MCF 10A (cell line): ENCODE results near the gene CTSE. TPM values are rescaled to one million over a fixed set of nuclear protein-coding genes. Genes with fewer than 3 reads are reported as not detected.

Source experiments
- BruUV-seq: library from RNA; stranded (reverse); fragments of 400-500 nt; replicated peaks from 2 replicates; lab custom pipeline; 2021; lab: Mats Ljungman, UMichigan
- CTCF ChIA-PET: fragments of 300-600 bp; sonication (Branson Sonifier 250); formaldehyde crosslinking; extraction: SDS; loops from one replicate; lab custom pipeline; 2021; ENCODE audit warnings: antibody characterized with exemption, inconsistent platforms; lab: Yijun Ruan, JAX
- POLR2A ChIA-PET: fragments of 300-600, 350-650 bp; sonication (Branson Sonifier 250); formaldehyde crosslinking; extraction: SDS; loops from one replicate; lab custom pipeline; 2020; ENCODE audit warnings: antibody characterized with exemption, inconsistent platforms; lab: Yijun Ruan, JAX
- DNase-seq: peaks from one replicate; pipeline ENCODE4 v3.0.0-alpha.2; 2018; ENCODE audit not compliant: unreplicated experiment
- H3K27ac Mint-ChIP-seq: one replicate; pipeline ENCODE4 v1.8.0; 2022; ENCODE audit warnings: mild to moderate bottlenecking, low read depth, mixed read lengths; ENCODE audit not compliant: unreplicated experiment
- H3K27me3 Mint-ChIP-seq: one replicate; pipeline ENCODE4 v1.8.0; 2022; ENCODE audit warnings: mixed read lengths; ENCODE audit not compliant: insufficient read depth, unreplicated experiment
- H3K36me3 Mint-ChIP-seq: one replicate; pipeline ENCODE4 v1.8.0; 2022; ENCODE audit warnings: mild to moderate bottlenecking, moderate library complexity, mixed read lengths; ENCODE audit not compliant: insufficient read depth, unreplicated experiment
- H3K4me1 Mint-ChIP-seq: one replicate; pipeline ENCODE4 v1.8.0; 2022; ENCODE audit warnings: mixed read lengths; ENCODE audit not compliant: insufficient read depth, unreplicated experiment
- H3K4me3 Mint-ChIP-seq: one replicate; pipeline ENCODE4 v1.8.0; 2022; ENCODE audit warnings: mild to moderate bottlenecking, moderate library complexity, mixed read lengths; ENCODE audit not compliant: unreplicated experiment
- H3K9me3 Mint-ChIP-seq: one replicate; pipeline ENCODE4 v1.8.0; 2022; ENCODE audit warnings: mixed read lengths; ENCODE audit not compliant: unreplicated experiment
- CTCF ChIP-seq: fragments of 200-600 bp; IDR thresholded peaks from one replicate; pipeline ENCODE4 v1.8.0; 2022; ENCODE audit warnings: antibody characterized with exemption, mild to moderate bottlenecking; ENCODE audit not compliant: unreplicated experiment
- intact Hi-C: fragments of 100-400 bp; cut with micrococcal nuclease; formaldehyde crosslinking; loops from 2 replicates; pipeline ENCODE4 v1.14.1; 2022
- total RNA-seq: library from RNA; stranded (reverse); gene quantifications from 2 replicates; pipeline ENCODE4 v1.2.3, GENCODE V29; 2022

The CTSE gene
- total RNA-seq, 1 experiment from 2014 or later = 0.79 TPM

- Mint-ChIP-seq H3K27ac (no peak overlapping the region), H3K36me3 (no peaks in the 10 kb centered on the region), H3K27me3 (peaks cover 11% of the 10 kb centered on the region), H3K9me3 (no peaks in the 10 kb centered on the region), H3K4me1 (peaks cover 26% of the 10 kb centered on the region), H3K4me3 (no peak overlapping the region)
- no TSS peak for BruUV-seq
- no peak for TF ChIP-seq CTCF
- intact Hi-C loops = no loop called here
- ChIA-PET CTCF (interaction anchor here (0.5 to 7.9 kb wide), 11 partner anchors 12 to 549 kb away, joined by 3 to 244 read pairs (median 7); partner anchors contain the start of gene RAB7B), POLR2A (interaction anchor here (1.4 to 4.9 kb wide), 4 partner anchors 10 to 74 kb away, joined by 3 to 68 read pairs (median 16); partner anchors contain the start of gene RAB7B)
- DNase-seq = no peak
Observed at GRCh38 chr1:206032380-206033140, 8.9 kb upstream of the CTSE start.

- Mint-ChIP-seq H3K4me3 (no peak overlapping the region), H3K9me3 (no peaks in the 10 kb centered on the region), H3K36me3 (no peaks in the 10 kb centered on the region), H3K4me1 (peaks cover 32% of the 10 kb centered on the region), H3K27ac (no peak overlapping the region), H3K27me3 (peaks cover 11% of the 10 kb centered on the region)
- ChIA-PET CTCF (interaction anchor here (0.7 to 7.9 kb wide), 46 partner anchors 8 to 1220 kb away, joined by 3 to 244 read pairs (median 4); partner anchors contain the start of gene RAB7B), POLR2A (interaction anchor here (0.5 to 4.9 kb wide), 15 partner anchors 12 to 682 kb away, joined by 3 to 68 read pairs (median 6); partner anchors contain the start of gene RAB7B)
- TF ChIP-seq CTCF = peak; percentile 95
- no TSS peak for BruUV-seq
- intact Hi-C loops = loop anchor here (1.0 kb wide), 2 partner anchors 46 to 76 kb away; no protein-coding TSS in a partner anchor
- DNase-seq = peak; percentile 95
Observed at GRCh38 chr1:206030714-206031113, 7.0 kb upstream of the CTSE start.

- H3K4me1 Mint-ChIP-seq = peaks cover 37% of the 10 kb centered on the region
- no peaks in the 10 kb centered on the region for H3K9me3 Mint-ChIP-seq
- BruUV-seq = no TSS peak
- no peak overlapping the region for H3K4me3 Mint-ChIP-seq
- H3K27me3 Mint-ChIP-seq = peaks cover 11% of the 10 kb centered on the region
- POLR2A ChIA-PET = interaction anchor here (0.6 to 4.9 kb wide), 19 partner anchors 13 to 682 kb away, joined by 3 to 68 read pairs (median 6); partner anchors contain the start of gene RAB7B
- no peak overlapping the region for H3K27ac Mint-ChIP-seq
- DNase-seq = no peak
- H3K36me3 Mint-ChIP-seq = no peaks in the 10 kb centered on the region
- CTCF ChIA-PET = interaction anchor here (0.6 to 7.9 kb wide), 45 partner anchors 9 to 1788 kb away, joined by 3 to 244 read pairs (median 4); partner anchors contain the start of gene RAB7B
- no peak for TF ChIP-seq CTCF
- intact Hi-C loops = loop anchor here (1.0 kb wide), 2 partner anchors 46 to 76 kb away; no protein-coding TSS in a partner anchor
Observed at GRCh38 chr1:206030191-206030590, 6.5 kb upstream of the CTSE start.

- intact Hi-C loops = no loop called here
- CTCF ChIA-PET = interaction anchor here (0.6 to 7.9 kb wide), 31 partner anchors 9 to 1788 kb away, joined by 3 to 244 read pairs (median 9); partner anchors contain the start of gene RAB7B
- Mint-ChIP-seq H3K4me1 (peaks cover 40% of the 10 kb centered on the region), H3K4me3 (no peak overlapping the region), H3K27ac (no peak overlapping the region), H3K36me3 (no peaks in the 10 kb centered on the region), H3K27me3 (peaks cover 4% of the 10 kb centered on the region), H3K9me3 (no peaks in the 10 kb centered on the region)
- no peak for TF ChIP-seq CTCF
- POLR2A ChIA-PET = interaction anchor here (0.6 to 4.9 kb wide), 25 partner anchors 8 to 830 kb away, joined by 3 to 68 read pairs (median 5); partner anchors contain the start of gene RAB7B
- BruUV-seq = no TSS peak
- DNase-seq = peak; percentile 98
Observed at GRCh38 chr1:206029484-206029883, 5.8 kb upstream of the CTSE start.
